HG02870 (cell line): ENCODE measurements around the gene NUDCD2.
"Not testable (repeated sequence)": the region's sequence is repeated elsewhere in the genome, so short reads cannot be mapped to it uniquely, and the experiment has no call there.

Source experiments
- ATAC-seq: cut with Tn5 transposase; IDR thresholded peaks from one replicate; pipeline ENCODE4 v1.9.1; 2021; ENCODE audit warnings: mild to moderate bottlenecking, moderate library complexity; ENCODE audit not compliant: unreplicated experiment

NUDCD2 gene

GRCh38 chr5:163473635-163474243 lies 13.8 kb upstream of the NUDCD2 start:
- ATAC-seq = no peak

- no peak for ATAC-seq
Observed at GRCh38 chr5:163467682-163468081, 7.8 kb upstream of the NUDCD2 start.

- no peak for ATAC-seq
Observed at GRCh38 chr5:163463063-163463435, 3.1 kb upstream of the NUDCD2 start.

- no peak for ATAC-seq
Observed at GRCh38 chr5:163460562-163461171, 765 bp upstream of the NUDCD2 start, which contains the start of gene HMMR. TSS of gene HMMR (plus strand) at chr5:163460632. CDS start at chr5:163460693, 61 bp downstream.

GRCh38 chr5:163459462-163459818 lies 462 bp downstream of the NUDCD2 start:
- ATAC-seq = peak; percentile 4

GRCh38 chr5:163458778-163459385 lies 1.0 kb downstream of the NUDCD2 start:
- ATAC-seq = no peak

- no peak for ATAC-seq
Observed at GRCh38 chr5:163456840-163457239, 3.1 kb downstream of the NUDCD2 start.

GRCh38 chr5:163456029-163456589 lies 3.8 kb downstream of the NUDCD2 start:
- no peak for ATAC-seq

GRCh38 chr5:163455406-163455805 lies 4.5 kb downstream of the NUDCD2 start:
- not testable (repeated sequence) for ATAC-seq

- no peak for ATAC-seq
Observed at GRCh38 chr5:163453705-163454104, 6.2 kb downstream of the NUDCD2 start.

- no peak for ATAC-seq
Observed at GRCh38 chr5:163451489-163451888, 8.4 kb downstream of the NUDCD2 start.

GRCh38 chr5:163448491-163448890 lies 11.4 kb downstream of the NUDCD2 start:
- no peak for ATAC-seq

GRCh38 chr5:163447875-163448274 lies 12.0 kb downstream of the NUDCD2 start:
- ATAC-seq = no peak

- no peak for ATAC-seq
Observed at GRCh38 chr5:163447191-163447590, 12.7 kb downstream of the NUDCD2 start.

GRCh38 chr5:163445345-163445744 lies 14.6 kb downstream of the NUDCD2 start:
- no peak for ATAC-seq

- no peak for ATAC-seq
Observed at GRCh38 chr5:163444526-163444925, 15.4 kb downstream of the NUDCD2 start.

GRCh38 chr5:163440954-163441353 lies 18.9 kb downstream of the NUDCD2 start:
- ATAC-seq = no peak

- peak; percentile 19 for ATAC-seq
Observed at GRCh38 chr5:163439092-163439425, 20.8 kb downstream of the NUDCD2 start.

- ATAC-seq = peak; percentile 94
Observed at GRCh38 chr5:163437309-163438182, 22.4 kb downstream of the NUDCD2 start, which contains the start of gene CCNG1. TSS of gene CCNG1 (plus strand) at chr5:163437595. CDS start at chr5:163439257, 1,662 bp downstream.

- no peak for ATAC-seq
Observed at GRCh38 chr5:163437011-163437308, 22.9 kb downstream of the NUDCD2 start.

GRCh38 chr5:163436515-163436914 lies 23.4 kb downstream of the NUDCD2 start:
- ATAC-seq = no peak
